NCI-H1417 treated with DMSO at 0.1 percent for 48 hours (cell line): ENCODE data around the gene PLA2G3.

ENCODE experiments used
- DNase-seq: peaks from one replicate; lab custom pipeline; 2025; lab: John Stamatoyannopoulos, UW

Gene PLA2G3

GRCh38 chr22:31144223-31144622 is 3.9 kb upstream of the PLA2G3 start:
- DNase-seq: no peak

- no peak for DNase-seq
Observed at GRCh38 chr22:31143537-31143936, 3.2 kb upstream of the PLA2G3 start.

DNA sequence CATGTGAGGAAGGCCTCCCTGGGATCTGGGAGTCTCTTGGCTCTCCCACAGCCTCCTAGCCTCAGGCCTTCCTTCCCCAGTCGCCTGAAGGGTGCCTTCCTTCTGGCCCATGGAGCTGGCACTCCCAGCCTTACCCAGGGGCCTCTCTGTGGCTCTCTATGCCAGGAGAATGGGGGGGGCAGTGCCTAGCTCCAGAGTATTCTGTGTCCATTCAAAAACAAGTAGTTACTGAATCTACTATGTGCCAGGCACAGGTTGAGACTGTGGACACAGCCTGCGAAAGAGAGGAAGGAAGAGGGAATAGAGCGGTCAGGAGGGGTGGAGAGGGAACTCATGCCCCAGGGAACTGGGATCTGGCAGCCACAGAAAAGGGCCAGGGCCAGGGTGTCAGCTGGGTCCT is 2.7 kb upstream of the PLA2G3 start:
- DNase-seq: no peak

DNA sequence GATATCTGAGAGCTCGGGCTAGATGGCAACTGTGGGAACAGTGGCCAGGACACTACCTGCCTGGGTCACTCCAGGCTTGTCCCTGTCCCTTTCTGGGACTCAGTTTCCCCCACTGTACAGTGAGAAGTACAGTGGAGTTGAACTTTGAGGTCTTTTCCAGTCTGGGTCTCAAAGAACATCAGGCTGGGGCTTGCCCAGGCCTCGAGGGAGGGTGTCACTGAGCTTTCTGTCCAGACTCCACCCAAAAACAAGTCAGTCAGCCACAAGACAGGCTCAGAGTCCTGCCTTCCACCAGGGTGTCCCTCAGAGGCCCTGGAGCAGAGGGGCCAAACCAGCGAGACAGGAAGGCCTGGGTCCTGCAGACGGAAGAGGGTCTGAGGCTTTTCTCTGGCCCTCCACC is 2.0 kb upstream of the PLA2G3 start:
- no peak for DNase-seq

GRCh38 chr22:31141551-31141950 is 1.2 kb upstream of the PLA2G3 start:
- DNase-seq: no peak

DNA sequence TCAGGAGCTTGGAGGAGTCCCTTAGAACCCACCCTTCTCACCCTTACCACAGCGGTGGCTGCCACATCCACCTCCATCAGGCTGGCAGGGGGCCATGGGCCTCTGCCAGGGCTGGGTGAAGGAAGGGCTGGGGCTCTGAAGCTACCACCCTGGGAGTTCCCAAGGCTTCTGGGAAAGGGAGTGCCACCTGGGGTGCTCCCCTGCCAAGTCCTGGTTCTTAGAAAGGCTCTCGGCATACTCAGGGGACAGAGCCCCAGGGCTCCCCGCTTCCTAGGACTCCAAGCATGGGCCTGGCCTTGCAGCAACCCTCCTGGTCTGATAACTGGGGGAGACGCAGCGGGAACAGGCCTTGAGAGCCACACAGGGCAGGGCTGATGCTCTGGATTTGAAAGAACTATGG is 438 bp upstream of the PLA2G3 start:
- no peak for DNase-seq

DNA sequence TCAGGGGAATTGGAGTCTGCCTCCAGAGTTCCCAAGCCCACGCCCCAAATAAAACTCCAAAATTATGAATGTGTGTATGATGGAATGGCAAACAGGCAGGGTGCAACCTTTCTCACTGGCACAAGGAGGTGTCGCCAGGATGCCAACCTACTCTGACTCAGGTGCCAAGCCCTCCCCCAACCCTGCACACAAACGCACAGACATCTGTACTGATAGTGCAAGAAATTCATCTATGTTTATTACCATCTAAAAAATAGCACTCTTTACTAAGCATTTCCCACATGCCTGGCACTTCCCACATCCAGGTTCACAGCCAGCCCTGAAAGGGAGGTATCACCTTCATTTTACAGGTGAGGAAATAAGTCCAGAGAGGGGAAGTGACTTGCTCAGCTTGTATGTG is 1.2 kb downstream of the PLA2G3 start:
- no peak for DNase-seq

GRCh38 chr22:31138126-31138525 is 2.2 kb downstream of the PLA2G3 start:
- no peak for DNase-seq

DNA sequence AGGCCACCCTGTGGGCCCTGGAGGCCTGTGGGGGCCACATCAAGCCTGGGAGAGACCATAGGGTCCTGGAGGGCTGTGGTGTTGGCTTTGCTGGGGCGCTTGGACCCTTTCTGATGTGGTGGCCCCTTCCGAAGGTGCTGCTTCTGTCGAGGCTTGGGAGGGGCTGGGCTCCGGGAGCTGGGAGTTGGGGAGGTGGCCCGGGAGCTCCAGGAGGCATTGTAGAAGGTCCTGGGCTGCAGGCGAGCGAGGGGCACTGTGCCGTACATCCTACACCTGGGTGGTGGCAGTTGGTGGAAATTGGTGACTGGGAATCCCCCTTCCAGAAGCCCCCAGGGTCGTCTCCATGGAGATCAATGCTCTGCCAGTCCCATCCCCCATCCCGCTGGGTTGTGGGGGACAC is 2.6 kb downstream of the PLA2G3 start:
- no peak for DNase-seq

DNA sequence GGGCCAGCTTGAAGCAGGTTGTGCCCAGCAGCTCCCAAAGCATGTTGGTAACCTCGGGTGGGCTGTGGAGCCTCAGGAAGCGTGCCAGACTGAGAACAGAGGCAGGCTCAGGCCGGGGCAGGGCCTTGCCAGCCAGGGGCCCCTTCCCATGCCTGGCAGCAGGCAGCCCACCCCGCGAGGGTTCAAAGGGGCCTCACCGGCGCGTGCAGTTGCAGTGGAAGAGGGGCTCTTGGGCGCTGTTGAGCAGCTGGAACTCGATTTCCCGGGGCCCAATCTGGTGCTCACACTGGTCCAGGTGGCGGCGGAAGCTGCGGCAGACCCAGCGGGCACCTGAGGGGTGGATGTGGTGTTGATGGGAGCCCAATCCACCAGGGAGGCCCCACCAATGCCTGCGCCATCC is 3.6 kb downstream of the PLA2G3 start:
- DNase-seq: no peak

DNA sequence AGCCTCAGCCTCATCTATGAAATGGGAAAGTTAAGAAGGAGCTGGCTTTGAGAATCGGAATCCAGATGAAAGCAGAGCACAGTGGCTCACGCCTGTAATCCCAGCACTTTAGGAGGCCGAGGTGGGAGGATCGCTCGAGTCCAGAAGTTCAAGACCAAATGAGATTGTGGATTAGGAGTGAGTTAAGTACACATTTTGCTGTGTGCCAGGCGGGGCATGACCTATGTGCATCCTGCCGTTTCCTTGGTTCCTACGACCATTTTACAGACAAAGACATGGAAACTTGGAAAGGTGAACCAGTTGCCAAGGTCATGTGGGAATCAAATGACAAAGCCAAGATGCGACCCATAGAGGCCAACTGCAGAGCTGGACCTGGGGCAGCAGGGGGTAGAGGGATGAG is 4.2 kb downstream of the PLA2G3 start:
- DNase-seq: no peak

DNA sequence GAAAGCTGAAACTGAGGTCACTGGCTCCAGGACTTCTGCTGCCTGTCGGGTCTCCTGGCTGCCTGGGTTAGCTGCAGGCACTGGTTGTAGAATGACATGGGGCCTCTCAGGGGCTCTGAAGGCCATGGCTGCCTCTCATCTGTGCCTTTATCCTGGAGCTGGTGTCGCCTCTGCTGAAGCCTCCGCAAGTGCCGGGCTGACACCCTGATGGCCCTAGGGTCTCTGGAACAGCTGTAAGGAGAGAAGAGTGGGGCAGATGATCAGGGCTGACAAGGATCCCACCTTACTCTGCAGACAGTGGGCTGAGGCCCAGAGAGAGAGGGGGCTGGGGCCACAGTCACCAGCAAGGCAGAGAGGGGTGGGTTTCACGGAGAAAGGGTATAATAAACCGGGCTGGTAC is 4.6 kb downstream of the PLA2G3 start:
- DNase-seq: no peak

- no peak for DNase-seq
Observed at GRCh38 chr22:31134688-31135087, 5.6 kb downstream of the PLA2G3 start.

DNA sequence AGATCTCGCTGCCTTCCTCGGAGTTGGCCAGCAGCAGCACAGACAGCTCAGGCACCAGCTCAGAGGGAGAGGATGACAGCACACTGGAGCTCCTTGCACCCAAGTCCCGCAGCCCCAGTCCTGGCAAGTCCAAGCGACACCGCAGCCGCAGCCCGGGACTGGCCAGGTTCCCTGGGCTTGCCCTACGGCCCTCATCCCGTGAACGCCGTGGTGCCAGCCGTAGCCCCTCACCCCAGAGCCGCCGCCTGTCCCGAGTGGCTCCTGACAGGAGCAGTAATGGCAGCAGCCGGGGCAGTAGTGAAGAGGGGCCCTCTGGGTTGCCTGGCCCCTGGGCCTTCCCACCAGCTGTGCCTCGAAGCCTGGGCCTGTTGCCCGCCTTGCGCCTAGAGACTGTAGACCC is 6.4 kb downstream of the PLA2G3 start:
- no peak for DNase-seq

- DNase-seq: no peak
Observed at GRCh38 chr22:31130873-31131272, 9.4 kb downstream of the PLA2G3 start.

DNA sequence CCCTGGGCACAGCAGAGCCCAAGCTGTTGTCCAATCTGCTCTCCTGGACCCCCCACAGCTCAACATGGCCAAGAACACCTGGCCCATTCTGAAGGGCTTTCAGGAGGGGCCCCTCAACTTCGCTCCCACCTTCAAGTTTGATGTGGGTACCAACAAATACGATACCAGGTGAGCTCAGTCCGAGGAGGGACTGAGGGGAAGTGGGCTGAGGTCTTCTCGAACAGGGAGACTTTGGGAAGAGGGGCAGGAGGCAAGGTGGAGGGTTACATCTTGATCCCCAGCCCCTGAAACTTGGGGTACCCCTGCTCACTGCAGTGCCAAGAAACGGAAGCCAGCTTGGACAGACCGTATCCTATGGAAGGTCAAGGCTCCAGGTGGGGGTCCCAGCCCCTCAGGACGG is 12.2 kb downstream of the PLA2G3 start:
- no peak for DNase-seq

DNA sequence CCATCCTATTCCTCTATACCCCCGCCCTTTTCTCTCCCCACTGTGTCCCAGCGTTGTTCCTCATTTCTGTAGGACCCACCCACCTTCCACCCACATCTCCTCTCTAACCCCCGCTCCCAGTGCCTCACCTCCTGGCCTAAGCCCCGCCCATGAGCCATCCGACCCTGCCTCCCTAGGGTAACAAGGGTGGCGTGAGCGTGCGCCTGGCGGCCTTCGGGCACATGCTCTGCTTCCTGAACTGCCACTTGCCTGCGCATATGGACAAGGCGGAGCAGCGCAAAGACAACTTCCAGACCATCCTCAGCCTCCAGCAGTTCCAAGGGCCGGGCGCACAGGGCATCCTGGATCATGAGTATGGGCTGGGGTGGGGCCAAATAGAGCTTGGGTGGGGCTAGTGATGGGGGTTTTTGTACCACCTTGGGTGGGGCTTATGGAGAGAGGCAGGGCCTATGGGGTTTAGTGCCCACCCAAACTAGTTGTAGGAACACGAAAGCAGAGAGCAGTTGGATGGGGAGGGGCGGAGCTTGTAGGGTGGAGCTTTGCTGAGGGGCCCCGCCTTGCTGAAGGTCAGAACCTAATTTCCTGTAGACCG is 13.0 kb downstream of the PLA2G3 start:
- DNase-seq: no peak

DNA sequence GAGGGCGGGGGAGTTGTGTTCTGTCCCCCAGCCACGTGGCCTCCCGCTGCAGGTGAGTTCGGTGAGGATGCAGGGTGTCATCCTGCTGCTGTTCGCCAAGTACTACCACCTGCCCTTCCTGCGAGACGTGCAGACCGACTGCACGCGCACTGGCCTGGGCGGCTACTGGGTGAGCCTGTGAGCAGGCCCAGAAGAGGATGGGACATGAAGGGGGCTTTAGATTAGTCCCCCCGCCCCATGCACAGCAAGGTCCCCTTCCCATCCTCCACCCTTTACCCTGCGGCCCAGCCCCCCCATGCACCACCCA is 13.5 kb downstream of the PLA2G3 start:
- DNase-seq: no peak

GRCh38 chr22:31126128-31126868 is 14.0 kb downstream of the PLA2G3 start:
- DNase-seq: no peak

- DNase-seq: no peak
Observed at GRCh38 chr22:31125521-31126117, 14.7 kb downstream of the PLA2G3 start.

GRCh38 chr22:31124811-31125465 is 15.4 kb downstream of the PLA2G3 start:
- no peak for DNase-seq

GRCh38 chr22:31124290-31124689 is 16.0 kb downstream of the PLA2G3 start:
- no peak for DNase-seq

- DNase-seq: no peak
Observed at GRCh38 chr22:31123292-31123602, 17.1 kb downstream of the PLA2G3 start.
